GM12865 (cell line): ENCODE data around the gene PLEKHA6.

Experiments
- DNase-seq: peaks from one replicate; pipeline ENCODE4 v3.0.0; 2010; ENCODE audit warnings: low read depth
- H3K4me3 ChIP-seq: 2 replicates; pipeline ENCODE4 v1.5.1; 2011; ENCODE audit warnings: mild to moderate bottlenecking, low read depth, low read length, control low read depth
- CTCF ChIP-seq: IDR thresholded peaks from 2 replicates; pipeline ENCODE4 v1.5.1; 2011; ENCODE audit warnings: low read length, control low read depth, low read depth, inconsistent platforms; ENCODE audit not compliant: insufficient read depth; ENCODE audit errors: missing control alignments

Gene PLEKHA6

GRCh38 chr1:204293605-204294337, 66.0 kb downstream of the PLEKHA6 start:
- no peak for DNase-seq
- TF ChIP-seq CTCF, result no peak
- no peak overlapping the region for H3K4me3 ChIP-seq

GRCh38 chr1:204292740-204293139, 67.0 kb downstream of the PLEKHA6 start:
- DNase-seq, result no peak
- TF ChIP-seq CTCF, result no peak
- no peak overlapping the region for H3K4me3 ChIP-seq

GRCh38 chr1:204289280-204289679, 70.4 kb downstream of the PLEKHA6 start:
- no peak for TF ChIP-seq CTCF
- DNase-seq, result no peak
- H3K4me3 ChIP-seq, result no peak overlapping the region

- no peak for DNase-seq
- TF ChIP-seq CTCF, result no peak
Observed at GRCh38 chr1:204288021-204288588, 71.6 kb downstream of the PLEKHA6 start.

GRCh38 chr1:204287466-204287891, 72.2 kb downstream of the PLEKHA6 start:
- no peak for TF ChIP-seq CTCF
- DNase-seq, result no peak
- H3K4me3 ChIP-seq, result no peak overlapping the region

More at GRCh38 chr1:204288021-204288588, 71.6 kb downstream of the PLEKHA6 start:
- H3K4me3 ChIP-seq, result no peak overlapping the region

- no peak overlapping the region for H3K4me3 ChIP-seq
- DNase-seq, result no peak
- TF ChIP-seq CTCF, result no peak
Observed at GRCh38 chr1:204286831-204287421, 72.8 kb downstream of the PLEKHA6 start.

GRCh38 chr1:204286315-204286714, 73.4 kb downstream of the PLEKHA6 start:
- no peak for TF ChIP-seq CTCF
- no peak for DNase-seq
- no peak overlapping the region for H3K4me3 ChIP-seq
